Epithelial cell of esophagus (primary cell): ENCODE data around the gene UCP1.

Experiments used
- DNase-seq: peaks from one replicate; pipeline ENCODE4 v3.0.0; 2010; ENCODE audit warnings: low read depth
- H3K4me3 ChIP-seq: 2 replicates; pipeline ENCODE4 v1.5.1; 2011; ENCODE audit warnings: mild to moderate bottlenecking, low read length, control low read depth
- CTCF ChIP-seq: IDR thresholded peaks from 2 replicates; pipeline ENCODE4 v1.5.1; 2011; ENCODE audit warnings: low read depth, mild to moderate bottlenecking, low read length, control low read depth, inconsistent platforms; ENCODE audit not compliant: insufficient read depth; ENCODE audit errors: missing control alignments

The UCP1 gene

GRCh38 chr4:140568507-140569306 is at the start of gene UCP1:
Gene UCP1 (minus strand): TSS chr4:140568961. CDS start chr4:140568729, 232 bp downstream.
- DNase-seq = peak; percentile 34
- H3K4me3 ChIP-seq = peak within 1 kb of the TSS; percentile 38
- TF ChIP-seq CTCF = no peak

- no peak for DNase-seq
- TF ChIP-seq CTCF = no peak
Observed at GRCh38 chr4:140617499-140618248, 48.9 kb upstream of the UCP1 start.

GRCh38 chr4:140615451-140615850 is 46.7 kb upstream of the UCP1 start:
- DNase-seq = no peak
- no peak overlapping the region for H3K4me3 ChIP-seq
- no peak for TF ChIP-seq CTCF

More at GRCh38 chr4:140617499-140618248, 48.9 kb upstream of the UCP1 start:
- H3K4me3 ChIP-seq = no peak overlapping the region

GRCh38 chr4:140612357-140612756 is 43.6 kb upstream of the UCP1 start:
- H3K4me3 ChIP-seq = no peak overlapping the region
- no peak for DNase-seq
- no peak for TF ChIP-seq CTCF

- TF ChIP-seq CTCF = no peak
- H3K4me3 ChIP-seq = no peak overlapping the region
- DNase-seq = peak; percentile 71
Observed at GRCh38 chr4:140611854-140612253, 43.1 kb upstream of the UCP1 start.

- peak; percentile 48 for DNase-seq
Observed at GRCh38 chr4:140609548-140610425, 41.0 kb upstream of the UCP1 start.

More at GRCh38 chr4:140609548-140610425, 41.0 kb upstream of the UCP1 start:
- peak; percentile 47 for TF ChIP-seq CTCF
- no peak overlapping the region for H3K4me3 ChIP-seq
